Activated CD8-positive, alpha-beta memory T cell treated with anti-CD3 and anti-CD28 coated beads for 1 hour (primary cell): ENCODE data around the gene PCDHB8.
"Not testable (repeated sequence)": the region's sequence is repeated elsewhere in the genome, so short reads cannot be mapped to it uniquely, and the experiment has no call there.

Experiments
- DNase-seq, 2 donors: peaks; one replicate each; pipeline ENCODE4 v3.0.0-alpha.2; 2020; ENCODE audit warnings: low read depth in 1 of 2; ENCODE audit errors: extremely low read depth in 1 of 2

Gene PCDHB8

GRCh38 chr5:141182248-141182647, 4.7 kb downstream of the PCDHB8 start, which contains the start of gene PCDHB16:
PCDHB16 (plus strand) TSS chr5:141182387; CDS start chr5:141182560, 173 bp downstream.
- DNase-seq: no peak

GRCh38 chr5:141184117-141184855, 6.7 kb downstream of the PCDHB8 start:
- not testable (repeated sequence) for DNase-seq

- no peak for DNase-seq
These were observed 9.4 kb downstream of the PCDHB8 start, which contains the start of gene PCDHB9 for GRCh38 chr5:141186897-141187512. PCDHB9 (plus strand) TSS chr5:141187161; CDS start chr5:141187319, 158 bp downstream.

- not testable (repeated sequence) for DNase-seq
These were observed 11.1 kb downstream of the PCDHB8 start for GRCh38 chr5:141188682-141189081.

- DNase-seq: not testable (repeated sequence)
These were observed 11.5 kb downstream of the PCDHB8 start for GRCh38 chr5:141189131-141189530.

- no peak for DNase-seq
These were observed 14.6 kb downstream of the PCDHB8 start, which contains the start of gene PCDHB10 for GRCh38 chr5:141192110-141192725. PCDHB10 (plus strand) TSS chr5:141192353; CDS start chr5:141192553, 200 bp downstream.

GRCh38 chr5:141194332-141194731, 16.7 kb downstream of the PCDHB8 start:
- DNase-seq: not testable (repeated sequence)

- no peak for DNase-seq
These were observed 18.8 kb downstream of the PCDHB8 start for GRCh38 chr5:141196363-141196762.

- no peak for DNase-seq
These were observed 22.0 kb downstream of the PCDHB8 start, which contains the start of gene PCDHB11 for GRCh38 chr5:141199359-141200235. PCDHB11 (plus strand) TSS chr5:141199627; CDS start chr5:141199775, 148 bp downstream.

- DNase-seq: not testable (repeated sequence)
These were observed 23.5 kb downstream of the PCDHB8 start for GRCh38 chr5:141201126-141201525.

- DNase-seq: not testable (repeated sequence)
These were observed 24.1 kb downstream of the PCDHB8 start for GRCh38 chr5:141201646-141202045.

GRCh38 chr5:141208478-141208877, 30.9 kb downstream of the PCDHB8 start, which contains the start of gene PCDHB12:
PCDHB12 (plus strand) TSS chr5:141208719; CDS start chr5:141208908, 189 bp downstream.
- no peak for DNase-seq

GRCh38 chr5:141210281-141210680, 32.7 kb downstream of the PCDHB8 start:
- DNase-seq: not testable (repeated sequence)

- not testable (repeated sequence) for DNase-seq
These were observed 33.3 kb downstream of the PCDHB8 start for GRCh38 chr5:141210849-141211248.

GRCh38 chr5:141213656-141214339, 36.2 kb downstream of the PCDHB8 start, which contains the start of gene PCDHB13:
PCDHB13 (plus strand) TSS chr5:141213919; CDS start chr5:141214124, 205 bp downstream.
- not testable (repeated sequence) for DNase-seq

GRCh38 chr5:141214583-141214982, 37.0 kb downstream of the PCDHB8 start:
- DNase-seq: not testable (repeated sequence)

- not testable (repeated sequence) for DNase-seq
These were observed 37.9 kb downstream of the PCDHB8 start for GRCh38 chr5:141215504-141215903.

GRCh38 chr5:141216035-141216434, 38.4 kb downstream of the PCDHB8 start:
- DNase-seq: not testable (repeated sequence)

GRCh38 chr5:141223112-141223783, 45.7 kb downstream of the PCDHB8 start, which contains the start of gene PCDHB14:
PCDHB14 (plus strand) TSS chr5:141223343; CDS start chr5:141223506, 163 bp downstream.
- no peak for DNase-seq
